ENCODE data around the gene KLHL29. TPM values are rescaled to one million over a fixed set of nuclear protein-coding genes. Genes with fewer than 3 reads are reported as not detected.

Gene KLHL29
- total RNA-seq, 1 experiment from 2014 or later = 16.7 TPM

DNA sequence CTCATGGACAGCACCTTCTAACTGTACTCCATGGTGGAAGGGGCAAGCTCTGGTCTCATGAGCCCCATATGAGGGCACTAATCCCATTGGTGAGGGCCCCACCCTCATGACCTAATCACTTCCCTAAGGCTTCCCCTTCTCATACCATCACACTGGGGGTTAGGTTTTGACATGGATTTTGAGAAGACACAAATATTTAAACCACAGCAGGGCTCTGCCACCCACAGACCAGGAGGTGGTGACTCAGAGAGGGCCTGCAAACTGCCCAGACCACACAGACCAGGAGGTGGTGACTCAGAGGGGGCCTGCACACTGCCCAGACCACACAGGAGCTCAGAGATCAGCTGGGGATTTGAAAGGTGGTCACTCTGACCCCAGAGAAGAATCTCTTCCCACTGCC is 222.0 kb downstream of the KLHL29 start:
- Histone ChIP-seq H3K79me2 (ENCODE audit: insufficient read depth, low read length) (no peaks in the 10 kb centered on the region), H3K27ac (ENCODE audit: low read depth, low read length) (no peak overlapping the region), H3K4me1 (ENCODE audit: control insufficient read depth in 1 of 2, insufficient read depth in 2 of 2, low read length in 2 of 2) (0 out of 4 replicates have a peak, but pooled peaks cover 0 to 3% of the 10 kb centered on the region in 2 experiments), H3K9me2 (ENCODE audit: insufficient read depth) (no peaks in the 10 kb centered on the region), H2AFZ (ENCODE audit: low read depth, low read length, poor library complexity, severe bottlenecking) (no peak overlapping the region), H3K36me3 (ENCODE audit: control insufficient read depth in 1 of 2, insufficient read depth in 2 of 2, low read length in 2 of 2) (no peaks in the 10 kb centered on the region), H4K20me1 (ENCODE audit: insufficient read depth) (no peaks in the 10 kb centered on the region), H3K9ac (ENCODE audit: low read length) (no peak overlapping the region), H3K27me3 (ENCODE audit: insufficient read depth, low read length) (no peaks in the 10 kb centered on the region), H3K9me3 (ENCODE audit: control insufficient read depth in 1 of 2, insufficient read depth in 1 of 2, low read depth in 1 of 2, low read length in 2 of 2) (peaks cover 3 to 4% of the 10 kb centered on the region in 2 experiments; a peak in 2 of 4 replicates), H3K4me2 (ENCODE audit: low read length) (no peak overlapping the region), H3K4me3 (replicated peaks in 1 of 2; ENCODE audit: low read depth in 1 of 2, low read length in 2 of 2) (no peak overlapping the region)
- intact Hi-C loops (cut with micrococcal nuclease) = no loop called here
- DNase-seq (ENCODE audit: low read depth, low spot score) (no peak), ATAC-seq (no peak)
- TF ChIP-seq FOSL1 (IDR thresholded peaks at IDR 0.05; ENCODE audit: low read depth) (0 out of 2 replicates have a peak, but pooled peaks have one; percentile 16), SRF (IDR thresholded peaks at IDR 0.05; ENCODE audit: low read depth) (no peak)
- BruUV-seq (replicated peaks) = no TSS peak
- RAD21 ChIA-PET (ENCODE audit: low non-redundant PET in 1 of 2, low total read pairs in 2 of 2, uncharacterized antibody in 2 of 2, unreplicated experiment in 2 of 2) = no interaction called here
- POLR2A ChIA-PET = no interaction called here
- CTCF ChIA-PET = no interaction called here

GRCh38 chr2:23607925-23608324 is 222.9 kb downstream of the KLHL29 start:
- CTCF ChIA-PET = no interaction called here

GRCh38 chr2:23609254-23609653 is 224.3 kb downstream of the KLHL29 start:
- RAD21 ChIA-PET (ENCODE audit: low non-redundant PET in 1 of 2, low total read pairs in 2 of 2, uncharacterized antibody in 2 of 2, unreplicated experiment in 2 of 2) = no interaction called here
- TF ChIP-seq FOSL1 (IDR thresholded peaks at IDR 0.05; ENCODE audit: low read depth) (no peak), ZNF274 (IDR thresholded peaks at IDR 0.05; ENCODE audit: low read depth, low read length) (no peak), YY1 (IDR thresholded peaks at IDR 0.05; ENCODE audit: extremely low read depth, insufficient replicate concordance, low read depth, low read length) (no peak), CBX3 (IDR thresholded peaks at IDR 0.05; ENCODE audit: low read depth) (no peak), POLR2AphosphoS5 (IDR thresholded peaks at IDR 0.05; ENCODE audit: low read depth, low read length) (no peak), EGR1 (IDR thresholded peaks at IDR 0.05; ENCODE audit: low read depth) (no peak), ELF1 (IDR thresholded peaks at IDR 0.05; ENCODE audit: borderline replicate concordance, low read depth) (no peak)
- TF ChIP-seq, protein P1, sequence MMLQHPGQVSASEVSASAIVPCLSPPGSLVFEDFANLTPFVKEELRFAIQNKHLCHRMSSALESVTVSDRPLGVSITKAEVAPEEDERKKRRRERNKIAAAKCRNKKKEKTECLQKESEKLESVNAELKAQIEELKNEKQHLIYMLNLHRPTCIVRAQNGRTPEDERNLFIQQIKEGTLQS (IDR thresholded peaks at IDR 0.05) = no peak
- TF ChIP-seq, protein P2, sequence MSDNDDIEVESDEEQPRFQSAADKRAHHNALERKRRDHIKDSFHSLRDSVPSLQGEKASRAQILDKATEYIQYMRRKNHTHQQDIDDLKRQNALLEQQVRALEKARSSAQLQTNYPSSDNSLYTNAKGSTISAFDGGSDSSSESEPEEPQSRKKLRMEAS (IDR thresholded peaks at IDR 0.05) = no peak
- TF ChIP-seq, protein P3, sequence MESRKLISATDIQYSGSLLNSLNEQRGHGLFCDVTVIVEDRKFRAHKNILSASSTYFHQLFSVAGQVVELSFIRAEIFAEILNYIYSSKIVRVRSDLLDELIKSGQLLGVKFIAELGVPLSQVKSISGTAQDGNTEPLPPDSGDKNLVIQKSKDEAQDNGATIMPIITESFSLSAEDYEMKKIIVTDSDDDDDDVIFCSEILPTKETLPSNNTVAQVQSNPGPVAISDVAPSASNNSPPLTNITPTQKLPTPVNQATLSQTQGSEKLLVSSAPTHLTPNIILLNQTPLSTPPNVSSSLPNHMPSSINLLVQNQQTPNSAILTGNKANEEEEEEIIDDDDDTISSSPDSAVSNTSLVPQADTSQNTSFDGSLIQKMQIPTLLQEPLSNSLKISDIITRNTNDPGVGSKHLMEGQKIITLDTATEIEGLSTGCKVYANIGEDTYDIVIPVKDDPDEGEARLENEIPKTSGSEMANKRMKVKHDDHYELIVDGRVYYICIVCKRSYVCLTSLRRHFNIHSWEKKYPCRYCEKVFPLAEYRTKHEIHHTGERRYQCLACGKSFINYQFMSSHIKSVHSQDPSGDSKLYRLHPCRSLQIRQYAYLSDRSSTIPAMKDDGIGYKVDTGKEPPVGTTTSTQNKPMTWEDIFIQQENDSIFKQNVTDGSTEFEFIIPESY (IDR thresholded peaks at IDR 0.05; ENCODE audit: extremely low read depth, insufficient replicate concordance, low read length) = no peak

More at GRCh38 chr2:23607925-23608324, 222.9 kb downstream of the KLHL29 start:
- ATAC-seq (no peak), DNase-seq (ENCODE audit: low read depth, low spot score) (no peak)
- ChIA-PET POLR2A (no interaction called here), RAD21 (ENCODE audit: low non-redundant PET in 1 of 2, low total read pairs in 2 of 2, uncharacterized antibody in 2 of 2, unreplicated experiment in 2 of 2) (no interaction called here)
- TF ChIP-seq EZH2 (IDR thresholded peaks at IDR 0.05) = no peak
- no peak for TF ChIP-seq JUND (IDR thresholded peaks at IDR 0.05)
- no peaks in the 10 kb centered on the region for H3K79me2 ChIP-seq (ENCODE audit: insufficient read depth, low read length)
- peaks cover 3 to 4% of the 10 kb centered on the region in 2 experiments; a peak in 2 of 4 replicates for H3K9me3 ChIP-seq (ENCODE audit: control insufficient read depth in 1 of 2, insufficient read depth in 1 of 2, low read depth in 1 of 2, low read length in 2 of 2)
- no peak overlapping the region for H3K9ac ChIP-seq (ENCODE audit: low read length)
- no peaks in the 10 kb centered on the region for H4K20me1 ChIP-seq (ENCODE audit: insufficient read depth)
- BruUV-seq (replicated peaks) = no TSS peak
- H3K9me2 ChIP-seq (ENCODE audit: insufficient read depth) = no peaks in the 10 kb centered on the region
- intact Hi-C loops (cut with micrococcal nuclease) = no loop called here
- H3K27ac ChIP-seq (ENCODE audit: low read depth, low read length) = no peak overlapping the region
- no peak overlapping the region for H3K4me3 ChIP-seq (replicated peaks in 1 of 2; ENCODE audit: low read depth in 1 of 2, low read length in 2 of 2)
- H3K4me1 ChIP-seq (ENCODE audit: control insufficient read depth in 1 of 2, insufficient read depth in 2 of 2, low read length in 2 of 2) = 0 out of 4 replicates have a peak, but pooled peaks cover 0 to 3% of the 10 kb centered on the region in 2 experiments
- no peak overlapping the region for H2AFZ ChIP-seq (ENCODE audit: low read depth, low read length, poor library complexity, severe bottlenecking)
- no peak overlapping the region for H3K4me2 ChIP-seq (ENCODE audit: low read length)
- H3K36me3 ChIP-seq (ENCODE audit: control insufficient read depth in 1 of 2, insufficient read depth in 2 of 2, low read length in 2 of 2) = no peaks in the 10 kb centered on the region
- H3K27me3 ChIP-seq (ENCODE audit: insufficient read depth, low read length) = no peaks in the 10 kb centered on the region

More at GRCh38 chr2:23609254-23609653, 224.3 kb downstream of the KLHL29 start:
- H3K27ac ChIP-seq (ENCODE audit: low read depth, low read length) = no peak overlapping the region
- intact Hi-C loops (cut with micrococcal nuclease) = no loop called here
- no peaks in the 10 kb centered on the region for H3K9me2 ChIP-seq (ENCODE audit: insufficient read depth)
- H2AFZ ChIP-seq (ENCODE audit: low read depth, low read length, poor library complexity, severe bottlenecking) = no peak overlapping the region
- CTCF ChIA-PET = no interaction called here
- no peaks in the 10 kb centered on the region for H3K27me3 ChIP-seq (ENCODE audit: insufficient read depth, low read length)
- no peak overlapping the region for H3K4me2 ChIP-seq (ENCODE audit: low read length)
- POLR2A ChIA-PET = no interaction called here
- no peak overlapping the region for H3K4me3 ChIP-seq (replicated peaks in 1 of 2; ENCODE audit: low read depth in 1 of 2, low read length in 2 of 2)
- H3K9me3 ChIP-seq (ENCODE audit: control insufficient read depth in 1 of 2, insufficient read depth in 1 of 2, low read depth in 1 of 2, low read length in 2 of 2) = peaks cover 3 to 4% of the 10 kb centered on the region in 2 experiments; a peak in 2 of 4 replicates
- H3K79me2 ChIP-seq (ENCODE audit: insufficient read depth, low read length) = no peaks in the 10 kb centered on the region
- ATAC-seq = no peak
- DNase-seq (ENCODE audit: low read depth, low spot score) = no peak
- no peaks in the 10 kb centered on the region for H4K20me1 ChIP-seq (ENCODE audit: insufficient read depth)
- no peak overlapping the region for H3K9ac ChIP-seq (ENCODE audit: low read length)
- no peaks in the 10 kb centered on the region for H3K36me3 ChIP-seq (ENCODE audit: control insufficient read depth in 1 of 2, insufficient read depth in 2 of 2, low read length in 2 of 2)
- 0 out of 4 replicates have a peak, but pooled peaks cover 0 to 3% of the 10 kb centered on the region in 2 experiments for H3K4me1 ChIP-seq (ENCODE audit: control insufficient read depth in 1 of 2, insufficient read depth in 2 of 2, low read length in 2 of 2)
- BruUV-seq (replicated peaks) = no TSS peak
